Left lung (tissue), 14 donors: ENCODE data around the gene REP15. TPM values are rescaled to one million over a fixed set of nuclear protein-coding genes. Genes with fewer than 3 reads are reported as not detected.

Experiments
- ATAC-seq: fragments of 200-7000 bp; cut with Tn5 transposase; one replicate; pipeline ENCODE4 v1.9.1; 2020; ENCODE audit warnings: moderate library complexity
- DNase-seq, 4 donors: peaks; one replicate each; pipeline ENCODE4 v3.0.0-alpha.2; 2013 to 2020
- H3K27ac ChIP-seq, 2 donors: fragments of 200-600 bp; sonication (generic) in 1 of 2; one replicate each; pipeline versions ENCODE4 v1.5.0 to v1.8.0; 2020 to 2021
- H3K27me3 ChIP-seq, 2 donors: fragments of 200-600 bp; sonication (generic) in 1 of 2; one replicate each; pipeline versions ENCODE4 v1.5.0 to v1.8.0; 2020 to 2021
- H3K36me3 ChIP-seq, 2 donors: fragments of 200-600 bp; sonication (generic) in 1 of 2; one replicate each; pipeline versions ENCODE4 v1.5.0 to v1.8.0; 2020 to 2021
- H3K4me1 ChIP-seq, 2 donors: fragments of 200-600 bp; one replicate each; pipeline ENCODE4 v1.8.0; 2021
- H3K4me3 ChIP-seq, 2 donors: fragments of 200-600 bp; sonication (generic) in 1 of 2; one replicate each; pipeline versions ENCODE4 v1.5.0 to v1.8.0; 2020 to 2021; ENCODE audit warnings: mild to moderate bottlenecking in 1 of 2
- H3K9me3 ChIP-seq, 2 donors: fragments of 200-600 bp; sonication (generic) in 1 of 2; one replicate each; pipeline versions ENCODE4 v1.5.0 to v1.8.0; 2020 to 2021
- intact Hi-C, 2 donors: fragments of 100-400 bp; cut with DNase I; formaldehyde crosslinking; loops; one replicate each; pipeline versions ENCODE4 v1.11.2 to v1.14.2; 2022
- long read RNA-seq, 12 donors: library from polyadenylated mRNA in 2 of 12; unstranded in 2 of 12; transcript quantifications; one replicate each; pipeline ENCODE4 v2.0.0 and lab custom pipeline, GENCODE V29; 2019 to 2026
- polyA plus RNA-seq, 6 donors: library from polyadenylated mRNA; unstranded; fragments of 120-200 nt; gene quantifications; one replicate each; pipeline ENCODE4 v1.2.1, GENCODE V29; 2013; ENCODE audit not compliant: insufficient read length in 6 of 6
- total RNA-seq, 2 donors: library from RNA; stranded (reverse); fragmentation: NEBNext Ultra II Directional; extraction: Animal tissue kit (Norgen Biotek cat#: 25700); gene quantifications; one replicate each; pipeline ENCODE4 v1.2.1, GENCODE V29; 2021
- TF ChIP-seq, protein P1 (sequence below), 2 donors: fragments of 200-600 bp; sonication (generic) in 1 of 2; IDR thresholded peaks; one replicate each; pipeline versions ENCODE4 v1.5.0 to v1.8.0; 2021; ENCODE audit warnings: antibody characterized with exemption in 2 of 2
- donor health status: DM: no; HTN: yes; CAD: no.
- donor health status: DM: no; HTN: no; CAD: no.

The REP15 gene, protein sequence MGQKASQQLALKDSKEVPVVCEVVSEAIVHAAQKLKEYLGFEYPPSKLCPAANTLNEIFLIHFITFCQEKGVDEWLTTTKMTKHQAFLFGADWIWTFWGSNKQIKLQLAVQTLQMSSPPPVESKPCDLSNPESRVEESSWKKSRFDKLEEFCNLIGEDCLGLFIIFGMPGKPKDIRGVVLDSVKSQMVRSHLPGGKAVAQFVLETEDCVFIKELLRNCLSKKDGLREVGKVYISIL
- total RNA-seq (1 to 10 TPM; 2.4 to 3.6 TPM), polyA plus RNA-seq (1 to 10 TPM; 2.5 to 3.4 (median 3.1) TPM)
- long read RNA-seq, donor 1, partial matches to known transcripts = 0 of 4 reads
- long read RNA-seq, donor 1, other reads (novel, unspliced or antisense) = 0 of 4 reads
- long read RNA-seq, donor 2, partial matches to known transcripts = 0 of 1 reads
- long read RNA-seq, donor 2, other reads (novel, unspliced or antisense) = 0 of 1 reads
- long read RNA-seq, donor 3, transcript REP15-201 (1 exons, 1,078 nt) = major isoform, 5 of 5 reads
- long read RNA-seq, donor 3, partial matches to known transcripts = 0 of 5 reads
- long read RNA-seq, donor 3, other reads (novel, unspliced or antisense) = 0 of 5 reads
- long read RNA-seq, donor 4 = 0 reads
- long read RNA-seq, donor 5, partial matches to known transcripts = 0 of 1 reads
- long read RNA-seq, donor 5, other reads (novel, unspliced or antisense) = 0 of 1 reads
- long read RNA-seq, donor 6 = 0 reads
- long read RNA-seq, donor 7 = 0 reads
- long read RNA-seq, donor 8, partial matches to known transcripts = 0 of 1 reads
- long read RNA-seq, donor 8, other reads (novel, unspliced or antisense) = 0 of 1 reads
- long read RNA-seq, donor 9 = 0 reads
- long read RNA-seq, donor 10 = 0 reads
- long read RNA-seq, donor 11, partial matches to known transcripts = 0 of 3 reads
- long read RNA-seq, donor 11, other reads (novel, unspliced or antisense) = 0 of 3 reads
- long read RNA-seq, donor 12 = 0 reads

DNA sequence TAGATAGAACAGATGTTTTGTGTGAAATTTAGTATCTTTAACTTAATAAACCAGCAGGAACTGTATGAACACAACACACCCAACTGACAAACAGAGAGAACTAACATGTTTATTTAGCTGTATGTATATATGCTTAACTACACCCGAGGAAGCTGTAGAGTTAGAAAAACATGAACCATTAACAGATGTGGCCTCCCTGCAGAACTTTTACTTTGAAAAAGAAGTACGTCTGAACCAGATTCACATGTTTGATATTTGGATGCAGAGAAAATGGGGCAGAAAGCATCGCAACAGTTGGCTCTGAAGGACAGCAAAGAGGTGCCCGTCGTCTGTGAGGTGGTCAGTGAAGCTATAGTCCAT lies at the start of gene REP15:
TSS of gene REP15 (plus strand) at position 155 of the 360 bp plus-strand sequence. CDS start at position 271, 116 bp downstream.
- intact Hi-C loops = no loop called here
- Histone ChIP-seq H3K9me3 (no peaks in the 10 kb centered on the region), H3K27me3 (no peaks in the 10 kb centered on the region), H3K4me1 (no peaks in the 10 kb centered on the region), H3K4me3 (no peak within 1 kb of the TSS), H3K36me3 (peaks cover 0 to 40% of the 10 kb centered on the region in 2 donors), H3K27ac (no peak within 1 kb of the TSS)
- ATAC-seq (no peak), DNase-seq (no peak)
- TF ChIP-seq, protein P1, sequence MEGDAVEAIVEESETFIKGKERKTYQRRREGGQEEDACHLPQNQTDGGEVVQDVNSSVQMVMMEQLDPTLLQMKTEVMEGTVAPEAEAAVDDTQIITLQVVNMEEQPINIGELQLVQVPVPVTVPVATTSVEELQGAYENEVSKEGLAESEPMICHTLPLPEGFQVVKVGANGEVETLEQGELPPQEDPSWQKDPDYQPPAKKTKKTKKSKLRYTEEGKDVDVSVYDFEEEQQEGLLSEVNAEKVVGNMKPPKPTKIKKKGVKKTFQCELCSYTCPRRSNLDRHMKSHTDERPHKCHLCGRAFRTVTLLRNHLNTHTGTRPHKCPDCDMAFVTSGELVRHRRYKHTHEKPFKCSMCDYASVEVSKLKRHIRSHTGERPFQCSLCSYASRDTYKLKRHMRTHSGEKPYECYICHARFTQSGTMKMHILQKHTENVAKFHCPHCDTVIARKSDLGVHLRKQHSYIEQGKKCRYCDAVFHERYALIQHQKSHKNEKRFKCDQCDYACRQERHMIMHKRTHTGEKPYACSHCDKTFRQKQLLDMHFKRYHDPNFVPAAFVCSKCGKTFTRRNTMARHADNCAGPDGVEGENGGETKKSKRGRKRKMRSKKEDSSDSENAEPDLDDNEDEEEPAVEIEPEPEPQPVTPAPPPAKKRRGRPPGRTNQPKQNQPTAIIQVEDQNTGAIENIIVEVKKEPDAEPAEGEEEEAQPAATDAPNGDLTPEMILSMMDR (IDR thresholded peaks at IDR 0.05) = no peak

DNA sequence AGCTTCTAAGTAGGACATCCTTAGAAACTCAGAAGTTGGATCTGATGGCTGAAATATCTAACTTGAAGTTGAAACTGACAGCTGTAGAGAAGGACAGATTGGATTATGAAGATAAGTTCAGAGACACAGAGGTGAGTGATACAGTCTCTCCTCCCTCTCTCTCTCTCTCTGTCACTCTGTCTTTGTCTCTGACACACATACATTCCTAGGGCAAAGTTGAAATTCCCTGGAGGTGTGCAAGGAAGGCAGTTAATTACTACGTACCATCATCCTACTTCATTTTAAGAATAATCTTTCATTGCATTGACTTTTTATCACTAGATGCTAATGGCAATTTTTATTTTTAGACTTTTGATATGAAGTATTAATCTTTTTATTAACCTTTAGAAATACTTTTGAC lies 46.2 kb upstream of the REP15 start:
- Histone ChIP-seq H3K36me3 (peaks cover 0 to 3% of the 10 kb centered on the region in 2 donors), H3K27me3 (no peaks in the 10 kb centered on the region), H3K4me3 (no peak overlapping the region), H3K9me3 (no peaks in the 10 kb centered on the region), H3K27ac (no peak overlapping the region), H3K4me1 (no peaks in the 10 kb centered on the region)
- ATAC-seq (no peak), DNase-seq (no peak)
- intact Hi-C loops = loop anchor here in 1 of 2 donors (10.0 kb wide), 1 partner anchor 215 kb away; no protein-coding TSS in a partner anchor
- TF ChIP-seq, protein P1 (IDR thresholded peaks at IDR 0.05) = no peak

DNA sequence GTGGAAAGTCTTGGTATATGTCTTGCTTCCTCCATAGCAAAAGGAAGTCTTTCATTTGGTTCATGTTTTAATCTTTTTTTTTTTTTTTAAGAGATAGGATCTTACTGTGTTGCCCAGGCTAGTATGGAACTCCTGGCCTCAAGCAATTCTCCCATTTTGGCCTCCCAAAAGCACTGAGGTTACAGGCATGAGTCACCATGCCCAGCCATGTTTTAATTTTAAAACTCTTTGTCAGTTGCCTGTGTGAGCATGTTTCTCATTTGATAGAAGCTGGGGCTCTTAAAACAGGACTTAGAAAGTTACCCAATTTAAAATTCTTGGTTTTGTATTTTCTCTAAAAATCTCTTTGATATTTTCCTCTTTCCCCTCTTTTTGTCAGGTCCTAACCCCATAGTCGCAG lies 45.0 kb upstream of the REP15 start:
- no peaks in the 10 kb centered on the region for H3K4me1 ChIP-seq
- no peaks in the 10 kb centered on the region for H3K9me3 ChIP-seq
- H3K27ac ChIP-seq = no peak overlapping the region
- H3K27me3 ChIP-seq = no peaks in the 10 kb centered on the region
- DNase-seq (no peak), ATAC-seq (no peak)
- H3K4me3 ChIP-seq = no peak overlapping the region
- TF ChIP-seq, protein P1 (IDR thresholded peaks at IDR 0.05) = no peak
- H3K36me3 ChIP-seq = peaks cover 0 to 3% of the 10 kb centered on the region in 2 donors
- intact Hi-C loops = loop anchor here in 1 of 2 donors (10.0 kb wide), 1 partner anchor 216 kb away; no protein-coding TSS in a partner anchor

DNA sequence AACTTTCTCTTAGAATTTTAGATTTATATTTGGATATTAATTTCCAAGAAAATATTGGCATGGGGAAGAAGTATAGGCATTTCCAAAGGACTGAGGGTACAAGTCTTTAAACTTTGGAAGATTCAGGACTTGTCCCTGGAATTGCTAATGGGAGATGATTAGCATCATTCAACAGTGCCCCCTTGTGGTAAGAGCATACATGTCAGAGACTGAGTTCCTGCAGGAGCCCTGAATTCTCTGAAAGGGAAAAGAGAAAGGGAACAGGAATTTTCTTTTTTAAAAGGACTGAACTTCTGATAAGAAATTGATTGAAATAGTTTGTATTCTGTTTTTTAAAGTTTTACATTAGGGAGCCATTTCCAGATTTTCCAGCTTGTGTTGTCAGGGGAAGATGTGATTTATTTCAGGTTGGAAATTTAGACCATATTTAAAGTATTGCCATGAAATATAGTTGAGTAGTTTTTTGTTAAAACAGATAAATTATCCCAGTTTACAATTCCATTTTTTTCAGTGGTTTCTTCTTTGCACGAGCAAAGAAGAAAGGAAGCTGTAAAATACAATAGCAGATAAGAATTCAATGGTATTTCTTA lies 44.0 kb upstream of the REP15 start:
- ATAC-seq (peak; percentile 93), DNase-seq (peak in 2 of 4 donors; percentile 67 to 85)
- no peaks in the 10 kb centered on the region for H3K27me3 ChIP-seq
- intact Hi-C loops = loop anchor here in 1 of 2 donors (10.0 kb wide), 1 partner anchor 217 kb away; no protein-coding TSS in a partner anchor
- H3K4me3 ChIP-seq = no peak overlapping the region
- peaks cover 0 to 12% of the 10 kb centered on the region in 2 donors for H3K36me3 ChIP-seq
- no peaks in the 10 kb centered on the region for H3K4me1 ChIP-seq
- no peaks in the 10 kb centered on the region for H3K9me3 ChIP-seq
- TF ChIP-seq, protein P1 (IDR thresholded peaks at IDR 0.05) = peak; percentile 71 to 77
- peak overlapping the region in 1 of 2 donors; percentile 2 for H3K27ac ChIP-seq
